Hepatocyte (in vitro differentiated cells): Measurements from ENCODE around the gene GNG7. TPM values are rescaled to one million over a fixed set of nuclear protein-coding genes. Genes with fewer than 3 reads are reported as not detected.
A peak's percentile ranks its signal among the peaks of the same experiment; 100 is the strongest.

Source experiments
- DNase-seq: peaks from one replicate; pipeline ENCODE4 v3.0.0-alpha.2; 2016; ENCODE audit warnings: low spot score
- H2AFZ ChIP-seq: fragments of 200-600 bp; sonication (generic); 2 replicates; pipeline ENCODE4 v1.6.0; 2016; ENCODE audit warnings: antibody characterized with exemption, mild to moderate bottlenecking
- H3K27ac ChIP-seq: fragments of 200-600 bp; sonication (generic); 2 replicates; pipeline ENCODE4 v1.5.1; 2016; ENCODE audit warnings: mild to moderate bottlenecking
- H3K27me3 ChIP-seq: fragments of 200-600 bp; sonication (generic); 2 replicates; pipeline ENCODE4 v1.6.1; 2016
- H3K36me3 ChIP-seq: fragments of 200-600 bp; sonication (generic); replicated peaks from 2 replicates; pipeline ENCODE4 v1.5.1; 2016; ENCODE audit warnings: low read depth; ENCODE audit not compliant: insufficient read depth
- H3K4me1 ChIP-seq: fragments of 200-600 bp; sonication (generic); 2 replicates; pipeline ENCODE4 v1.5.1; 2016; ENCODE audit warnings: mild to moderate bottlenecking, moderate library complexity; ENCODE audit not compliant: insufficient read depth
- H3K4me2 ChIP-seq: fragments of 200-600 bp; sonication (generic); 2 replicates; pipeline ENCODE4 v1.6.0; 2016
- H3K4me3 ChIP-seq: fragments of 200-600 bp; sonication (generic); 2 replicates; pipeline ENCODE4 v1.5.1; 2016; ENCODE audit warnings: mild to moderate bottlenecking
- H3K79me2 ChIP-seq: fragments of 200-600 bp; sonication (generic); 2 replicates; pipeline ENCODE4 v1.6.0; 2017; ENCODE audit warnings: mild to moderate bottlenecking
- H3K9me2 ChIP-seq: fragments of 200-600 bp; sonication (generic); replicated peaks from 2 replicates; pipeline ENCODE4 v1.6.0; 2017; ENCODE audit warnings: mild to moderate bottlenecking; ENCODE audit not compliant: insufficient read depth
- H3K9me3 ChIP-seq: fragments of 200-600 bp; sonication (generic); 2 replicates; pipeline ENCODE4 v1.5.1; 2016; ENCODE audit warnings: low read depth, mild to moderate bottlenecking
- H4K20me1 ChIP-seq: fragments of 200-600 bp; sonication (generic); 2 replicates; pipeline ENCODE4 v1.6.0; 2016; ENCODE audit warnings: mild to moderate bottlenecking; ENCODE audit not compliant: insufficient read depth, poor library complexity, severe bottlenecking
- CTCF ChIP-seq: fragments of 200-600 bp; sonication (generic); IDR thresholded peaks from 2 replicates; pipeline ENCODE4 v1.5.1; 2016; ENCODE audit warnings: antibody characterized with exemption, mild to moderate bottlenecking; ENCODE audit not compliant: poor library complexity
- EZH2 ChIP-seq: fragments of 200-600 bp; sonication (generic); IDR thresholded peaks from 2 replicates; pipeline ENCODE4 v1.6.1; 2016; ENCODE audit warnings: antibody characterized with exemption, mild to moderate bottlenecking, borderline replicate concordance
- EZH2phosphoT487 ChIP-seq: fragments of 200-600 bp; sonication (generic); IDR thresholded peaks from one replicate; pipeline ENCODE4 v1.6.1; 2018; ENCODE audit warnings: antibody characterized with exemption, mild to moderate bottlenecking, low read depth, moderate library complexity; ENCODE audit not compliant: unreplicated experiment, severe bottlenecking
- WGBS: methylation state at CpG from one replicate; pipeline ENCODE4 v1.1.6; 2016; ENCODE audit warnings: low lambda C conversion rate; ENCODE audit errors: missing lambda C conversion rate; 5-methylcytosine and 5-hydroxymethylcytosine counted together
- polyA plus RNA-seq: library from polyadenylated mRNA; unstranded; fragments of >200 nt; fragmentation: Nextera tagmentation; extraction: Ambion mirVana; gene quantifications from 2 replicates; pipeline ENCODE4 v1.2.1, GENCODE V29; 2016
- total RNA-seq: library from RNA; depleted of rRNA; stranded (reverse); fragments of >200 nt; gene quantifications from 2 replicates; pipeline ENCODE4 v1.2.3, GENCODE V29; 2014

Gene GNG7
- total RNA-seq: 1.2 and 1.3 TPM in 2 replicates
- polyA plus RNA-seq: 1.9 and 3.3 TPM in 2 replicates

GRCh38 chr19:2702170-2703076 is at the start of gene GNG7:
TSS of gene GNG7 (minus strand) at chr19:2702694. CDS start at chr19:2520688, 182,006 bp downstream.
- TF ChIP-seq CTCF (no peak), EZH2phosphoT487 (no peak)
- Histone ChIP-seq H3K9me3 (no peaks in the 10 kb centered on the region), H2AFZ (peak within 1 kb of the TSS; percentile 71), H3K9me2 (no peaks in the 10 kb centered on the region), H3K4me2 (peak within 1 kb of the TSS; percentile 83), H3K36me3 (no peaks in the 10 kb centered on the region), H3K4me3 (peak within 1 kb of the TSS; percentile 87), H3K4me1 (peaks cover 3% of the 10 kb centered on the region), H3K27ac (no peak within 1 kb of the TSS), H4K20me1 (no peaks in the 10 kb centered on the region), H3K27me3 (peaks cover 11% of the 10 kb centered on the region), H3K79me2 (no peaks in the 10 kb centered on the region)
- WGBS: 4% methylated on average over 31 of the region's 77 CpGs
- DNase-seq: peak; percentile 96

- Histone ChIP-seq H3K27ac (no peak overlapping the region), H4K20me1 (no peaks in the 10 kb centered on the region), H3K4me1 (no peaks in the 10 kb centered on the region), H3K4me2 (no peak overlapping the region), H3K9me3 (no peaks in the 10 kb centered on the region), H3K4me3 (no peak overlapping the region), H3K79me2 (no peaks in the 10 kb centered on the region), H3K27me3 (no peaks in the 10 kb centered on the region), H3K36me3 (no peaks in the 10 kb centered on the region), H3K9me2 (no peaks in the 10 kb centered on the region), H2AFZ (no peak overlapping the region)
- TF ChIP-seq EZH2 (no peak), CTCF (no peak), EZH2phosphoT487 (no peak)
- DNase-seq: no peak
- 92% methylated on average over 20 of the region's 21 CpGs for WGBS
These were observed 48.9 kb upstream of the GNG7 start for GRCh38 chr19:2751438-2751830.

- 86% methylated on average over 17 of the region's 17 CpGs for WGBS
- no peaks in the 10 kb centered on the region for H4K20me1 ChIP-seq
- H3K4me1 ChIP-seq: no peaks in the 10 kb centered on the region
- no peaks in the 10 kb centered on the region for H3K9me3 ChIP-seq
- H3K27me3 ChIP-seq: no peaks in the 10 kb centered on the region
- H3K27ac ChIP-seq: no peak overlapping the region
- no peaks in the 10 kb centered on the region for H3K9me2 ChIP-seq
- DNase-seq: no peak
- H3K36me3 ChIP-seq: no peaks in the 10 kb centered on the region
- no peak overlapping the region for H2AFZ ChIP-seq
- H3K4me2 ChIP-seq: no peak overlapping the region
- H3K4me3 ChIP-seq: no peak overlapping the region
- no peaks in the 10 kb centered on the region for H3K79me2 ChIP-seq
- no peak for TF ChIP-seq CTCF
- no peak for TF ChIP-seq EZH2
- TF ChIP-seq EZH2phosphoT487: no peak
These were observed 48.4 kb upstream of the GNG7 start for GRCh38 chr19:2750808-2751437.
